ENCODE data around the gene SLC66A2. TPM values are rescaled to one million over a fixed set of nuclear protein-coding genes. Genes with fewer than 3 reads are reported as not detected.

The SLC66A2 gene
- total and polyA plus RNA-seq, 7 donors, result 27.3 to 59.4 (median 33.2) TPM

DNA sequence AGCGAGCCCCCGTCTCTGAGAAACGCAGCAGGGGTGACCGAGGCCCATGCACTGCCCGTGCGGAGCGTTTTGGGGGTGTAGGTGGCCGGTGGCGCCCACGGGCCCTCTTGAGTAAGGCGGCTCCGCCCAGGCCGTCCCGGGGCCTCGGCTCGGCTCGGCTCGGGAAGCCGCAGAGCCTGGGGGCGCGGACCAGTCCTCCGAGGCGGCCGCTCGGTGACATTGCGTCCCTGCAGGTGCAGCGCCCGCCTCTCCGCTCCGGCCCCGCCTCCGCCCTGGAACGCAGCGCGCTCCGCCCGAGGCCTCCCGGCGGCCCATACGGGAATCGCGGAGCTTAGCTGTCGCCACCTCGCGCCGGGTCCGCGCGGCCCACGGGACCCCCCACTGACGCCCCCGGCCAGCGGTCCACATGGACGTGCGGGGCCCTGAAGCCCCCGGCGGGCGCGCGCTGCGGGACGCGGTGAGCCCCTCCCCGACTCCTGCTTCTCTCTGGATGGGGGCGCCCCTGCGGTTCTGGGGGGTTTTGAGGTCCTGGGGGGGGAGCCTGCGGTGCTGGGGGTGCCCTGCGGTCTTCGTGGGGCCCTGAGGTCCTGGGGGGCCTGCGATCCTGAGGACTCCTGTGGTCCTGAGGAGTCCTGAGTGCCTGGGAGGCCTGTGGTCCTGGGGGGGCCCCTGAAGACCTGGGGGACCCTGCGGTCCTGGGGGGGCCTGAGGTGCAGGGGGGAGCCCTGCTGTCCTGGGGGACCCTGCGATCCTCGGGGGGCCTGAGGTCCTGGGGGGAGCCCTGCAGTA lies 13.1 kb upstream of the SLC66A2 start, which contains the start of gene HSBP1L1:
Gene HSBP1L1, plus strand, starts transcription at position 314 of the 789 bp plus-strand sequence. Its CDS starts 93 bp downstream, at position 407.
- TF ChIP-seq EP300 (IDR thresholded peaks at IDR 0.05), result no peak
- peak in 1 of 4 donors; percentile 29 for TF ChIP-seq POLR2AphosphoS5 (IDR thresholded peaks at IDR 0.05)
- TF ChIP-seq CTCF (IDR thresholded peaks at IDR 0.05), result peak in 2 of 4 experiments; percentile 35 to 38
- H3K27me3 ChIP-seq, result peaks cover 0 to 27% (median 0%) of the 10 kb centered on the region in 3 donors
- H3K27ac ChIP-seq, result peak within 1 kb of the TSS; percentile 64 to 80 (median 74)
- H3K9me3 ChIP-seq, result no peaks in the 10 kb centered on the region
- 1 to 2% methylated on average over 73 of the region's 73 CpGs for WGBS, 2 donors
- intact Hi-C loops (cut with DNase I), result loop anchor here (1.0 kb wide), 1 partner anchor 12 kb away; no protein-coding TSS in a partner anchor
- peak within 1 kb of the TSS; percentile 39 to 72 (median 66) for H3K4me3 ChIP-seq
- peak; percentile 73 for DNase-seq
- peaks cover 0 to 19% (median 11%) of the 10 kb centered on the region in 4 donors for H3K4me1 ChIP-seq
- H3K36me3 ChIP-seq, result peaks cover 0 to 6% (median 0%) of the 10 kb centered on the region in 4 donors

DNA sequence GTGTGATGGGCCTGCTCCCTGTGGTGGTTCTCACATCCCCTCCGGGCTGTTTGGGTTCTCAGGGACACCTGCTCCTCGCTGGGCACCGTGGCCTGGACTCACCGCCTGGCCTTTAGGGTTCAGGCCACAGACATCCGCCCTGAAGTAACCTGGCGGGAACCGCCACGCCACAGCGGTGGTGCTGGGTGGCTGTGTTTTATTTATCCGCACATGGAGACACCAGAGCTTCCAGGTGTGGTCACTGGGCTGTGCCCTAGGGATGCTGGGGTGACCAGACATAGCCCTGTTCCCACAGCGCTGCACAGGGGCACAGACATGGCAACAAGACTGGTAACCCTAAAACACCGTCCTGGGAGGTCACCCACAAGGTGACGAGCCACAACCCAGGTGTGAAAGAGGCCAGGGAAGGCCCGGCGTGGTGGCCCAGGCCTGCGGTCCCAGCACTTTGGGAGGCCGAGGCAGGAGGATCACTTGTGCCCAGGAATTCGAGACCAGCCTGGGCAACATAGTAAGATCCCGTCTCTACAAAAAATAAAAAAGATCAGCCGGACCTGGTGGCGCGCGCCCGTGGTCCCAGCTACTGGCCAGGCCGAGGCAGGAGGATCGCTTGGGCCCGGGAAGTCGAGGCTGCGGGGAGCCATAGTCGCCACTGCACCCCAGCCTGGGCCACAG lies 12.3 kb upstream of the SLC66A2 start:
- H3K4me3 ChIP-seq, result peak overlapping the region; percentile 39 to 72 (median 66)
- peak overlapping the region; percentile 64 to 80 (median 74) for H3K27ac ChIP-seq
- intact Hi-C loops (cut with DNase I), result loop anchor here (1.0 kb wide), 1 partner anchor 11 kb away; no protein-coding TSS in a partner anchor
- WGBS, 2 donors, result 72 to 82% methylated on average over 30 of the region's 30 CpGs
- peaks cover 0 to 6% (median 0%) of the 10 kb centered on the region in 4 donors for H3K36me3 ChIP-seq
- no peak for DNase-seq
- no peak for TF ChIP-seq CTCF (IDR thresholded peaks at IDR 0.05)
- TF ChIP-seq POLR2AphosphoS5 (IDR thresholded peaks at IDR 0.05), result no peak
- TF ChIP-seq EP300 (IDR thresholded peaks at IDR 0.05), result no peak
- no peak for TF ChIP-seq POLR2A (IDR thresholded peaks at IDR 0.05)
- H3K9me3 ChIP-seq, result no peaks in the 10 kb centered on the region
- H3K27me3 ChIP-seq, result peaks cover 0 to 34% (median 3%) of the 10 kb centered on the region in 3 donors
- peaks cover 0 to 19% (median 11%) of the 10 kb centered on the region in 4 donors for H3K4me1 ChIP-seq

DNA sequence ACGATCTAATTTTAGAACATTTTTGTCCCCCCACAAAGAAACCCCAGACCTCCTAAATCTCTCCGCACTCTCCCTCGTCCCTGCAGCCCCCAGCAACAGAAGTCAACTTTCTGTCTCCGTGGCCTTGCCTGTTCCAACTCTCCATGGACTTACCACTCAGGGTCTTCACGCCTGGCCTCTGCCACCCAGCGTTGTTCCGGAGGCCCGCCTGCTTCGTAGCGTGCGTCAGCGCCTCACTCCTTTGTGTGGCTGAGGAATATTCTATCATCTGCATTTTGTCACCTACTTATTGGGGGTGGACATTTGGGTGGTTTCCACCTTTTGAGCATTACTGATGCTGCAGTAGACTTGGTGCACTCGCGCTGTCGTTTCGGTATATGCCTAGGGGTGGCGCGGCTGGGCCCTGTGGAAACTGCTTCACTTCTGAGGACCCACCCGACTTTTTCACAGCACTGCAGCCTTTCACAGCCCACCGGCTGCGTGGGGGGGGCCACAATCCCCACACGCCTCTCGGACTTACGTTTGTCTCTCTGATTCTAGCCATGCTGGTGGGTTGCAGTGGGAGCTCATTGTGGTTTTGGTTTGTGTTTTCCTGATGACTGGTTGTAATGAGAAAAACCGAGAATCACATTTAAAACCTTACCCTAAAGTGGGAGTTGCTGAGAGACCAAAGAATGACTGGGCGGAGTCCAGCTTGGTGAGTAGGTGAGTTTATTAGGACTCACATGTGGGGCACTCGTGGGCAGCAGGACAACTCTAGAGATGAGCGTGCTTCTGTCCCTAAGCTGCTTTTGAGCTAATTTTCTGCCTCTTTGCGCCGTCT lies 11.6 kb upstream of the SLC66A2 start:
- TF ChIP-seq CTCF (IDR thresholded peaks at IDR 0.05) (no peak), POLR2AphosphoS5 (IDR thresholded peaks at IDR 0.05) (no peak), POLR2A (IDR thresholded peaks at IDR 0.05) (no peak), EP300 (IDR thresholded peaks at IDR 0.05) (no peak)
- H3K27ac ChIP-seq, result no peak overlapping the region
- H3K4me1 ChIP-seq, result peaks cover 0 to 19% (median 11%) of the 10 kb centered on the region in 4 donors
- DNase-seq, result peak; percentile 43
- peaks cover 0 to 39% (median 3%) of the 10 kb centered on the region in 3 donors for H3K27me3 ChIP-seq
- 80 to 82% methylated on average over 30 of the region's 30 CpGs for WGBS, 2 donors
- no peak overlapping the region for H3K4me3 ChIP-seq
- H3K36me3 ChIP-seq, result peaks cover 0 to 4% (median 0%) of the 10 kb centered on the region in 4 donors
- intact Hi-C loops (cut with DNase I), result no loop called here
- no peaks in the 10 kb centered on the region for H3K9me3 ChIP-seq

GRCh38 chr18:79962311-79962710 lies 10.9 kb upstream of the SLC66A2 start:
- H3K9me3 ChIP-seq, result no peaks in the 10 kb centered on the region
- intact Hi-C loops (cut with DNase I), result no loop called here
- TF ChIP-seq POLR2AphosphoS5 (IDR thresholded peaks at IDR 0.05) (no peak), POLR2A (IDR thresholded peaks at IDR 0.05) (no peak), EP300 (IDR thresholded peaks at IDR 0.05) (no peak), CTCF (IDR thresholded peaks at IDR 0.05) (no peak)
- DNase-seq, result peak; percentile 17
- no peak overlapping the region for H3K27ac ChIP-seq
- no peak overlapping the region for H3K4me3 ChIP-seq
- H3K4me1 ChIP-seq, result peaks cover 0 to 19% (median 11%) of the 10 kb centered on the region in 4 donors
- no peaks in the 10 kb centered on the region for H3K36me3 ChIP-seq
- WGBS, 2 donors, result 77 to 90% methylated on average over 10 of the region's 10 CpGs
- peaks cover 0 to 39% (median 3%) of the 10 kb centered on the region in 3 donors for H3K27me3 ChIP-seq

Measured in sigmoid colon (tissue), 7 donors.